Measurements from ENCODE around the gene TDP2.

Gene TDP2

GRCh38 chr6:24607310-24608105, 59.2 kb downstream of the TDP2 start:
- DNase-seq (ENCODE audit: extremely low read depth in 1 of 2, low read depth in 1 of 2): no peak

DNA sequence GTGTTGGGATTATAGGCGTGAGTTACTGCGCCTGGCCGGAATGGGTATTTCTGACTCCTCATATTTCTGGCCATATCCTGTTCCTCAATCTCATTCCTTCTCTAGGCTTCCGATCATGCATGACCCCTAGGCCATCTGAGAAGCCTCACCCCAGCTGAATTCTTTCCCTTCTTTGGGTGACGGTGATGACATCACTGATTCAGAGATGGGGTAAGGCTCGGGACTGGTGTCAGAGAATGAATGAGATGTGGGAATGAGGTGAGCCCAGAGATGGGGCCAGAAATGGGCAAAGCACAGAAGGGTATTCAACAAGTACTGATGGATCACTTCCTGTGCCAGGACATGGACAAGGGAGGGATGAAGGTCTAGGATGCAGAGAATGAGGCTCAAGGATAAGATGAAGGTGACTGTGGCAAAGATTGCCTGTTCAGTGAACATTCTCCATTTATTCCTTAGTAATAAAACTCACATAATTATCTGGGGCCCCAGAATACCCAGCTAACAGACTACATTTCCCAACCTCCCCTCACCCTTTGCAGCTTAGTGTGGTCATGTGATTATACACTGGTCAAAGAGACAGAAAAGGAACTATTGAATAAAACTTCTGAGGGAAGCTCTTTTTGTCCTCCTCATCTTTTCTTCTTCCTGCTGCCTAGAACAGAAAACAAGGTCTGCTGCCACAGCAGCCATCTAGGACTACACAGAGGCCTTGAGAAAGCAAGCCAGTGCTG, 60.3 kb downstream of the TDP2 start:
- no peak for DNase-seq (ENCODE audit: extremely low read depth in 1 of 2, low read depth in 1 of 2)

DNA sequence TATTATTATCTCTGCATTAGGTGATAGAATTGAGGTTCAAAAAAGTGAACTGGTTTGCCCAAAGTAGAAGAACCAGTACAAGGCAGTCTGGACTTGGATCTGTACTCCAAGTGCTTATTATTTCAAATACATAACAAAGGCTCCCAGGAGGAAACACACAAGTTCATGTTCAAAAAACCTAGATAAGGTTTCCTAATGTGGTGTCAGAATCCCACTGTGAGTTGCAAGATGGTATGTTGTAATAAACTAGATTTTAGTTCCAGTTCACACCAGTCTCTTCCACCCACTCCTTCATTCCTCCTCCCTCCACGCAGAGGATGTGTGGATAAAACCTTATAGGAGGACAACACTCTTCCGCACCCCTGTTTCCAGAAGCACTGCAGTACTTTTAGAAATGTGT, 63.5 kb downstream of the TDP2 start:
- no peak for DNase-seq (ENCODE audit: extremely low read depth in 1 of 2, low read depth in 1 of 2)

DNA sequence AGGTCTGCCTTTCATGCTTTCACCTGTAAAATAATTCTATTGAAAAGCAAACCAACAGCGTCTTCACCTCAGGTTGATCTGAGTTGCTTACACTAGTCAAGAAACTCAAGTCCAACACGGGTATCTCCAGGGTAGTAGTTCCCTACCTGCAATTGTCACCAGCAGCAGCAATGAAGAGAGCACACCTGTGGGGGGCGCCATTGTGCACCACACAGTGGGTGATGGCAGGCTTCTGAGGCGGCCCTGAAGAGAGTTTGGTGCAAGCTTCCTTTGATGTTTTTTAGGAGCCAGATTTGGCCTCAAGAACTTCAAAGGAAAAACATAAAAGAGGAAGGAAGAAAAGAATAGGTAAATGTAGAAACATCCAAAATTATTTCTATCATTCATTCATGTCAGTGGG, 65.8 kb downstream of the TDP2 start:
- no peak for DNase-seq (ENCODE audit: extremely low read depth in 1 of 2, low read depth in 1 of 2)
